ENCODE data around the gene ROCK2.
"Not testable (repeated sequence)": the region's sequence is repeated elsewhere in the genome, so short reads cannot be mapped to it uniquely, and the experiment has no call there.

GRCh38 chr2:11252458-11252857, 92.0 kb downstream of the ROCK2 start:
- not testable (repeated sequence) for TF ChIP-seq FOXK2 (IDR thresholded peaks at IDR 0.05); ARNT (IDR thresholded peaks at IDR 0.05); ELF4 (IDR thresholded peaks at IDR 0.05); SUZ12 (IDR thresholded peaks at IDR 0.05); HDGF (IDR thresholded peaks at IDR 0.05; ENCODE audit: borderline replicate concordance); TARDBP (IDR thresholded peaks at IDR 0.05); PKNOX1 (IDR thresholded peaks at IDR 0.05)

Data from HEK293T (cell line).